WTC11 (cell line): ENCODE results near the gene MEGF6. TPM values are rescaled to one million over a fixed set of nuclear protein-coding genes. Genes with fewer than 3 reads are reported as not detected.
A peak's percentile ranks its signal among the peaks of the same experiment; 100 is the strongest.

Source experiments
- ATAC-seq: fragments of 200-7000 bp; cut with Tn5 transposase; 2 replicates; pipeline ENCODE4 v1.10.0; 2021; ENCODE audit warnings: mild to moderate bottlenecking, moderate library complexity
- CTCF ChIA-PET: fragments of 300-600 bp; sonication (Branson Sonifier 250); formaldehyde crosslinking; loops from one replicate; lab custom pipeline; 2021; ENCODE audit warnings: antibody characterized with exemption; lab: Charles Lee
- POLR2A ChIA-PET: fragments of 350-600 bp; sonication (Branson Sonifier 250); formaldehyde crosslinking; loops from one replicate; lab custom pipeline; 2021; ENCODE audit warnings: antibody characterized with exemption; lab: Charles Lee
- DNase-seq: peaks from one replicate; pipeline ENCODE4 v3.0.0; 2021; ENCODE audit warnings: low spot score
- H3K27ac Mint-ChIP-seq: 2 replicates; pipeline ENCODE4 v1.8.0; 2021; ENCODE audit warnings: mixed read lengths
- H3K27me3 Mint-ChIP-seq: 2 replicates; pipeline ENCODE4 v1.8.0; 2021; ENCODE audit warnings: low read depth, mild to moderate bottlenecking, moderate library complexity, mixed read lengths
- H3K36me3 Mint-ChIP-seq: 2 replicates; pipeline ENCODE4 v1.8.0; 2021; ENCODE audit warnings: mixed read lengths
- H3K4me1 Mint-ChIP-seq: 2 replicates; pipeline ENCODE4 v1.8.0; 2022; ENCODE audit warnings: mixed read lengths
- H3K4me3 Mint-ChIP-seq: 2 replicates; pipeline ENCODE4 v1.8.0; 2021; ENCODE audit warnings: mild to moderate bottlenecking, moderate library complexity, mixed read lengths
- H3K9me3 Mint-ChIP-seq: 2 replicates; pipeline ENCODE4 v1.8.0; 2021; ENCODE audit warnings: mixed read lengths
- EMX1 ChIP-seq: fragments of 250-450 bp; sonication (Bioruptor Pico); IDR thresholded peaks from 2 replicates; pipeline ENCODE4 v1.8.0; 2021; ENCODE audit warnings: mild to moderate bottlenecking
- FOXJ3 ChIP-seq: sonication (generic); formaldehyde crosslinking; IDR thresholded peaks from 2 replicates; pipeline ENCODE4 v1.9.0; 2021; ENCODE audit warnings: missing genetic modification reagents, mild to moderate bottlenecking, borderline replicate concordance
- JAZF1 ChIP-seq: fragments of 250-450 bp; sonication (Bioruptor Pico); IDR thresholded peaks from 2 replicates; pipeline ENCODE4 v1.9.0; 2021; ENCODE audit warnings: moderate library complexity, mild to moderate bottlenecking, inconsistent platforms
- KAT7 ChIP-seq: sonication (generic); formaldehyde crosslinking; IDR thresholded peaks from 2 replicates; pipeline ENCODE4 v1.8.1; 2023; ENCODE audit warnings: missing genetic modification reagents, mild to moderate bottlenecking, borderline replicate concordance
- MYBL2 ChIP-seq: sonication (generic); formaldehyde crosslinking; IDR thresholded peaks from 2 replicates; pipeline ENCODE4 v1.8.1; 2023; ENCODE audit warnings: mild to moderate bottlenecking, moderate library complexity, missing genetic modification reagents
- NFE2L1 ChIP-seq: sonication (generic); formaldehyde crosslinking; IDR thresholded peaks from 2 replicates; pipeline ENCODE4 v1.8.1; 2023; ENCODE audit warnings: missing genetic modification reagents
- NR3C1 ChIP-seq: sonication (generic); formaldehyde crosslinking; conservative IDR thresholded peaks from 2 replicates; pipeline ENCODE4 v1.8.1; 2023; ENCODE audit warnings: low read depth, mild to moderate bottlenecking, missing genetic modification reagents
- SOX15 ChIP-seq: fragments of 250-450 bp; sonication (Bioruptor Pico); IDR thresholded peaks from 2 replicates; pipeline ENCODE4 v1.9.0; 2021; ENCODE audit warnings: mild to moderate bottlenecking
- SP1 ChIP-seq: sonication (generic); formaldehyde crosslinking; conservative IDR thresholded peaks from 2 replicates; pipeline ENCODE4 v1.8.1; 2022; ENCODE audit warnings: missing genetic modification reagents
- TP53 ChIP-seq: sonication (generic); formaldehyde crosslinking; IDR thresholded peaks from 2 replicates; pipeline ENCODE4 v1.8.1; 2023; ENCODE audit warnings: mild to moderate bottlenecking, missing genetic modification reagents
- ZNF121 ChIP-seq: sonication (generic); formaldehyde crosslinking; IDR thresholded peaks from 2 replicates; pipeline ENCODE4 v1.8.0; 2023; ENCODE audit warnings: missing genetic modification reagents
- total RNA-seq: library from RNA; stranded (reverse); gene quantifications from 3 replicates; pipeline ENCODE4 v1.2.3, GENCODE V29; 2021
- TF ChIP-seq, protein P1 (sequence below): sonication (generic); formaldehyde crosslinking; IDR thresholded peaks from 2 replicates; pipeline ENCODE4 v1.8.1; 2022; ENCODE audit warnings: mild to moderate bottlenecking, missing genetic modification reagents, moderate library complexity, borderline replicate concordance
- TF ChIP-seq, protein P2 (sequence below): sonication (generic); formaldehyde crosslinking; IDR thresholded peaks from 2 replicates; pipeline ENCODE4 v1.8.1; 2022; ENCODE audit warnings: low read depth, missing genetic modification reagents, borderline replicate concordance
- TF ChIP-seq, protein P3 (sequence below): fragments of 200-600 bp; IDR thresholded peaks from 2 replicates; pipeline ENCODE4 v1.8.0; 2022; ENCODE audit warnings: antibody characterized with exemption
- TF ChIP-seq, protein P4 (sequence below): fragments of 250-450 bp; sonication (Bioruptor Pico); IDR thresholded peaks from 2 replicates; pipeline ENCODE4 v1.9.0; 2021; ENCODE audit warnings: mild to moderate bottlenecking
- TF ChIP-seq, protein P5 (sequence below): sonication (generic); formaldehyde crosslinking; IDR thresholded peaks from 2 replicates; pipeline ENCODE4 v1.8.1; 2023; ENCODE audit warnings: mild to moderate bottlenecking, missing genetic modification reagents, moderate library complexity
- TF ChIP-seq, protein P6 (sequence below): sonication (generic); formaldehyde crosslinking; IDR thresholded peaks from 2 replicates; pipeline ENCODE4 v1.8.0; 2022; ENCODE audit warnings: mild to moderate bottlenecking, missing genetic modification reagents
- TF ChIP-seq, protein P7 (sequence below): fragments of 250-450 bp; sonication (Bioruptor Pico); IDR thresholded peaks from 2 replicates; pipeline ENCODE4 v2.1.2; 2022; ENCODE audit warnings: mild to moderate bottlenecking, moderate library complexity
- TF ChIP-seq, protein P8 (sequence below): sonication (generic); formaldehyde crosslinking; IDR thresholded peaks from 2 replicates; pipeline ENCODE4 v1.8.0; 2023; ENCODE audit warnings: mild to moderate bottlenecking, missing genetic modification reagents
- TF ChIP-seq, protein P9 (sequence below): fragments of 250-450 bp; sonication (Bioruptor Pico); IDR thresholded peaks from 2 replicates; pipeline ENCODE4 v1.9.0; 2021; ENCODE audit warnings: mild to moderate bottlenecking

The MEGF6 gene
- total RNA-seq, 1 experiment from 2014 or later: 24.9 TPM

DNA sequence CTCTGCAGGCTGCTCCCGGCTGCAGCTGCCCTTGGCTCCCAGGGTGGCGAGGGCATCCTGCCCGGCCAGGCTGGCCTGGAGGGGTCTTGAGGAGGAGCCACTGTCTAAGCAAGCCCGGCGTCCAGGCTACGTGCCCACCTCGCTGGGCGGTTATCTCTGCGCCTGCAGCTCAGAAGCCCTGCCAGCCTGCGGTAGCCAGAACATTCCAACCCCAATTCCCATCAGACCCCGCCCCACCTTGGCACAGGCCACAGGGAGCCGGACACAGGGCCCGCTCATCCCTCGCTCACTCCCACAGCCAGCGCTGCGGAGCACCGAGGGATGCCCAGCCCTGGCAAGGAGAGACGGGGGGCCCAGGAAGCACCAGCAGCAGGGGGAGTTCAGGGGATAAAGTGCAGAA is 53.9 kb downstream of the MEGF6 start (continued):
- TF ChIP-seq, protein P1, sequence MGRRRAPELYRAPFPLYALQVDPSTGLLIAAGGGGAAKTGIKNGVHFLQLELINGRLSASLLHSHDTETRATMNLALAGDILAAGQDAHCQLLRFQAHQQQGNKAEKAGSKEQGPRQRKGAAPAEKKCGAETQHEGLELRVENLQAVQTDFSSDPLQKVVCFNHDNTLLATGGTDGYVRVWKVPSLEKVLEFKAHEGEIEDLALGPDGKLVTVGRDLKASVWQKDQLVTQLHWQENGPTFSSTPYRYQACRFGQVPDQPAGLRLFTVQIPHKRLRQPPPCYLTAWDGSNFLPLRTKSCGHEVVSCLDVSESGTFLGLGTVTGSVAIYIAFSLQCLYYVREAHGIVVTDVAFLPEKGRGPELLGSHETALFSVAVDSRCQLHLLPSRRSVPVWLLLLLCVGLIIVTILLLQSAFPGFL: no peak
- TF ChIP-seq, protein P2, sequence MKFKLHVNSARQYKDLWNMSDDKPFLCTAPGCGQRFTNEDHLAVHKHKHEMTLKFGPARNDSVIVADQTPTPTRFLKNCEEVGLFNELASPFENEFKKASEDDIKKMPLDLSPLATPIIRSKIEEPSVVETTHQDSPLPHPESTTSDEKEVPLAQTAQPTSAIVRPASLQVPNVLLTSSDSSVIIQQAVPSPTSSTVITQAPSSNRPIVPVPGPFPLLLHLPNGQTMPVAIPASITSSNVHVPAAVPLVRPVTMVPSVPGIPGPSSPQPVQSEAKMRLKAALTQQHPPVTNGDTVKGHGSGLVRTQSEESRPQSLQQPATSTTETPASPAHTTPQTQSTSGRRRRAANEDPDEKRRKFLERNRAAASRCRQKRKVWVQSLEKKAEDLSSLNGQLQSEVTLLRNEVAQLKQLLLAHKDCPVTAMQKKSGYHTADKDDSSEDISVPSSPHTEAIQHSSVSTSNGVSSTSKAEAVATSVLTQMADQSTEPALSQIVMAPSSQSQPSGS (CRISPR knock-in tag): no peak
- TF ChIP-seq, protein P3, sequence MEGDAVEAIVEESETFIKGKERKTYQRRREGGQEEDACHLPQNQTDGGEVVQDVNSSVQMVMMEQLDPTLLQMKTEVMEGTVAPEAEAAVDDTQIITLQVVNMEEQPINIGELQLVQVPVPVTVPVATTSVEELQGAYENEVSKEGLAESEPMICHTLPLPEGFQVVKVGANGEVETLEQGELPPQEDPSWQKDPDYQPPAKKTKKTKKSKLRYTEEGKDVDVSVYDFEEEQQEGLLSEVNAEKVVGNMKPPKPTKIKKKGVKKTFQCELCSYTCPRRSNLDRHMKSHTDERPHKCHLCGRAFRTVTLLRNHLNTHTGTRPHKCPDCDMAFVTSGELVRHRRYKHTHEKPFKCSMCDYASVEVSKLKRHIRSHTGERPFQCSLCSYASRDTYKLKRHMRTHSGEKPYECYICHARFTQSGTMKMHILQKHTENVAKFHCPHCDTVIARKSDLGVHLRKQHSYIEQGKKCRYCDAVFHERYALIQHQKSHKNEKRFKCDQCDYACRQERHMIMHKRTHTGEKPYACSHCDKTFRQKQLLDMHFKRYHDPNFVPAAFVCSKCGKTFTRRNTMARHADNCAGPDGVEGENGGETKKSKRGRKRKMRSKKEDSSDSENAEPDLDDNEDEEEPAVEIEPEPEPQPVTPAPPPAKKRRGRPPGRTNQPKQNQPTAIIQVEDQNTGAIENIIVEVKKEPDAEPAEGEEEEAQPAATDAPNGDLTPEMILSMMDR: no peak
- TF ChIP-seq, protein P4, sequence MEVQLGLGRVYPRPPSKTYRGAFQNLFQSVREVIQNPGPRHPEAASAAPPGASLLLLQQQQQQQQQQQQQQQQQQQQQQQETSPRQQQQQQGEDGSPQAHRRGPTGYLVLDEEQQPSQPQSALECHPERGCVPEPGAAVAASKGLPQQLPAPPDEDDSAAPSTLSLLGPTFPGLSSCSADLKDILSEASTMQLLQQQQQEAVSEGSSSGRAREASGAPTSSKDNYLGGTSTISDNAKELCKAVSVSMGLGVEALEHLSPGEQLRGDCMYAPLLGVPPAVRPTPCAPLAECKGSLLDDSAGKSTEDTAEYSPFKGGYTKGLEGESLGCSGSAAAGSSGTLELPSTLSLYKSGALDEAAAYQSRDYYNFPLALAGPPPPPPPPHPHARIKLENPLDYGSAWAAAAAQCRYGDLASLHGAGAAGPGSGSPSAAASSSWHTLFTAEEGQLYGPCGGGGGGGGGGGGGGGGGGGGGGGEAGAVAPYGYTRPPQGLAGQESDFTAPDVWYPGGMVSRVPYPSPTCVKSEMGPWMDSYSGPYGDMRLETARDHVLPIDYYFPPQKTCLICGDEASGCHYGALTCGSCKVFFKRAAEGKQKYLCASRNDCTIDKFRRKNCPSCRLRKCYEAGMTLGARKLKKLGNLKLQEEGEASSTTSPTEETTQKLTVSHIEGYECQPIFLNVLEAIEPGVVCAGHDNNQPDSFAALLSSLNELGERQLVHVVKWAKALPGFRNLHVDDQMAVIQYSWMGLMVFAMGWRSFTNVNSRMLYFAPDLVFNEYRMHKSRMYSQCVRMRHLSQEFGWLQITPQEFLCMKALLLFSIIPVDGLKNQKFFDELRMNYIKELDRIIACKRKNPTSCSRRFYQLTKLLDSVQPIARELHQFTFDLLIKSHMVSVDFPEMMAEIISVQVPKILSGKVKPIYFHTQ: no peak
- TF ChIP-seq, protein P5, sequence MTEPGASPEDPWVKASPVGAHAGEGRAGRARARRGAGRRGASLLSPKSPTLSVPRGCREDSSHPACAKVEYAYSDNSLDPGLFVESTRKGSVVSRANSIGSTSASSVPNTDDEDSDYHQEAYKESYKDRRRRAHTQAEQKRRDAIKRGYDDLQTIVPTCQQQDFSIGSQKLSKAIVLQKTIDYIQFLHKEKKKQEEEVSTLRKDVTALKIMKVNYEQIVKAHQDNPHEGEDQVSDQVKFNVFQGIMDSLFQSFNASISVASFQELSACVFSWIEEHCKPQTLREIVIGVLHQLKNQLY (CRISPR knock-in tag): no peak
- no peak for TF ChIP-seq SOX15
- no peak for TF ChIP-seq KAT7 (CRISPR knock-in tag)
- TF ChIP-seq, protein P6, sequence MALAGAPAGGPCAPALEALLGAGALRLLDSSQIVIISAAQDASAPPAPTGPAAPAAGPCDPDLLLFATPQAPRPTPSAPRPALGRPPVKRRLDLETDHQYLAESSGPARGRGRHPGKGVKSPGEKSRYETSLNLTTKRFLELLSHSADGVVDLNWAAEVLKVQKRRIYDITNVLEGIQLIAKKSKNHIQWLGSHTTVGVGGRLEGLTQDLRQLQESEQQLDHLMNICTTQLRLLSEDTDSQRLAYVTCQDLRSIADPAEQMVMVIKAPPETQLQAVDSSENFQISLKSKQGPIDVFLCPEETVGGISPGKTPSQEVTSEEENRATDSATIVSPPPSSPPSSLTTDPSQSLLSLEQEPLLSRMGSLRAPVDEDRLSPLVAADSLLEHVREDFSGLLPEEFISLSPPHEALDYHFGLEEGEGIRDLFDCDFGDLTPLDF (CRISPR knock-in tag): no peak
- TF ChIP-seq MYBL2: no peak

DNA sequence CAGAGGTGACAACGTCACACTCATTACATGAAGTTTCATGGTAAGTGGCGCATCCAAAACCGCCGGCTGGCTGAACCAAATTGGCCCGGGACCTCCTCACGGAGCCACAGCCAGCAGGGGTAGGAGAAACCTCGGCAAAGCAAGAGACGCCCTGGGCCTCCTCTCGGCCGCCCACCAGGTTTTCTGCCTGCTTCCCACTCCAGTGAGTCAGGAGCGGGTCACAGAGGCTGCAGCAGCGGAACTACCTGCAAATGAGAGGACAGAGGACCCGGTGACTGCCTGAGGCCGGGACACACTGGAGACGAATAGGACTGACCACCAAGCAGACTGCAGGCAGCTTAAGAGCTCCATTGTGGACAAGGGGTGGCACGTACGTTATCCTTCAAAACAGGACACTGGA is 55.0 kb downstream of the MEGF6 start:
- Mint-ChIP-seq H3K9me3 (no peaks in the 10 kb centered on the region), H3K4me1 (no peaks in the 10 kb centered on the region), H3K27ac (peak overlapping the region; percentile 28), H3K4me3 (no peak overlapping the region), H3K27me3 (no peaks in the 10 kb centered on the region; the same call in 1 of the 2 replicates), H3K36me3 (no peaks in the 10 kb centered on the region)
- ChIA-PET CTCF (interaction anchor here (1.4 to 2.7 kb wide), 5 partner anchors 9 to 65 kb away, joined by 6 to 15 read pairs (median 8); no protein-coding TSS in a partner anchor), POLR2A (no interaction called here)
- DNase-seq: no peak
- no peak for ATAC-seq
- TF ChIP-seq, protein P7, sequence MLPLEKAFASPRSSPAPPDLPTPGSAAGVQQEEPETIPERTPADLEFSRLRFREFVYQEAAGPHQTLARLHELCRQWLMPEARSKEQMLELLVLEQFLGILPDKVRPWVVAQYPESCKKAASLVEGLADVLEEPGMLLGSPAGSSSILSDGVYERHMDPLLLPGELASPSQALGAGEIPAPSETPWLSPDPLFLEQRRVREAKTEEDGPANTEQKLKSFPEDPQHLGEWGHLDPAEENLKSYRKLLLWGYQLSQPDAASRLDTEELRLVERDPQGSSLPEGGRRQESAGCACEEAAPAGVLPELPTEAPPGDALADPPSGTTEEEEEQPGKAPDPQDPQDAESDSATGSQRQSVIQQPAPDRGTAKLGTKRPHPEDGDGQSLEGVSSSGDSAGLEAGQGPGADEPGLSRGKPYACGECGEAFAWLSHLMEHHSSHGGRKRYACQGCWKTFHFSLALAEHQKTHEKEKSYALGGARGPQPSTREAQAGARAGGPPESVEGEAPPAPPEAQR (CRISPR knock-in tag): no peak
- TF ChIP-seq, protein P8, sequence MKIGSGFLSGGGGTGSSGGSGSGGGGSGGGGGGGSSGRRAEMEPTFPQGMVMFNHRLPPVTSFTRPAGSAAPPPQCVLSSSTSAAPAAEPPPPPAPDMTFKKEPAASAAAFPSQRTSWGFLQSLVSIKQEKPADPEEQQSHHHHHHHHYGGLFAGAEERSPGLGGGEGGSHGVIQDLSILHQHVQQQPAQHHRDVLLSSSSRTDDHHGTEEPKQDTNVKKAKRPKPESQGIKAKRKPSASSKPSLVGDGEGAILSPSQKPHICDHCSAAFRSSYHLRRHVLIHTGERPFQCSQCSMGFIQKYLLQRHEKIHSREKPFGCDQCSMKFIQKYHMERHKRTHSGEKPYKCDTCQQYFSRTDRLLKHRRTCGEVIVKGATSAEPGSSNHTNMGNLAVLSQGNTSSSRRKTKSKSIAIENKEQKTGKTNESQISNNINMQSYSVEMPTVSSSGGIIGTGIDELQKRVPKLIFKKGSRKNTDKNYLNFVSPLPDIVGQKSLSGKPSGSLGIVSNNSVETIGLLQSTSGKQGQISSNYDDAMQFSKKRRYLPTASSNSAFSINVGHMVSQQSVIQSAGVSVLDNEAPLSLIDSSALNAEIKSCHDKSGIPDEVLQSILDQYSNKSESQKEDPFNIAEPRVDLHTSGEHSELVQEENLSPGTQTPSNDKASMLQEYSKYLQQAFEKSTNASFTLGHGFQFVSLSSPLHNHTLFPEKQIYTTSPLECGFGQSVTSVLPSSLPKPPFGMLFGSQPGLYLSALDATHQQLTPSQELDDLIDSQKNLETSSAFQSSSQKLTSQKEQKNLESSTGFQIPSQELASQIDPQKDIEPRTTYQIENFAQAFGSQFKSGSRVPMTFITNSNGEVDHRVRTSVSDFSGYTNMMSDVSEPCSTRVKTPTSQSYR (CRISPR knock-in tag): no peak
- TF ChIP-seq NFE2L1 (CRISPR knock-in tag) (no peak), TP53 (CRISPR knock-in tag) (no peak), SP1 (CRISPR knock-in tag) (no peak), NR3C1 (CRISPR knock-in tag) (no peak), JAZF1 (no peak), EMX1 (CRISPR knock-in tag) (no peak), ZNF121 (no peak), FOXJ3 (CRISPR knock-in tag) (no peak)
- TF ChIP-seq, protein P4: no peak
- TF ChIP-seq, protein P9, sequence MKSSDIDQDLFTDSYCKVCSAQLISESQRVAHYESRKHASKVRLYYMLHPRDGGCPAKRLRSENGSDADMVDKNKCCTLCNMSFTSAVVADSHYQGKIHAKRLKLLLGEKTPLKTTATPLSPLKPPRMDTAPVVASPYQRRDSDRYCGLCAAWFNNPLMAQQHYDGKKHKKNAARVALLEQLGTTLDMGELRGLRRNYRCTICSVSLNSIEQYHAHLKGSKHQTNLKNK (CRISPR knock-in tag): no peak
